Skin of body (tissue), 2 donors: ENCODE measurements around the gene USP6NL. TPM values are rescaled to one million over a fixed set of nuclear protein-coding genes. Genes with fewer than 3 reads are reported as not detected.

Source experiments
- DNase-seq: peaks from one replicate; lab custom pipeline; 2025; lab: John Stamatoyannopoulos, UW
- total RNA-seq: library from RNA; depleted of rRNA; stranded (reverse); fragments of >200 nt; gene quantifications from one replicate; pipeline ENCODE4 v1.2.3, GENCODE V29; 2014

USP6NL gene
- total RNA-seq, 1 donor from 2014 or later = 23.6 TPM

- DNase-seq = no peak
Observed at GRCh38 chr10:11553773-11554381, 57.6 kb downstream of the USP6NL start.

DNA sequence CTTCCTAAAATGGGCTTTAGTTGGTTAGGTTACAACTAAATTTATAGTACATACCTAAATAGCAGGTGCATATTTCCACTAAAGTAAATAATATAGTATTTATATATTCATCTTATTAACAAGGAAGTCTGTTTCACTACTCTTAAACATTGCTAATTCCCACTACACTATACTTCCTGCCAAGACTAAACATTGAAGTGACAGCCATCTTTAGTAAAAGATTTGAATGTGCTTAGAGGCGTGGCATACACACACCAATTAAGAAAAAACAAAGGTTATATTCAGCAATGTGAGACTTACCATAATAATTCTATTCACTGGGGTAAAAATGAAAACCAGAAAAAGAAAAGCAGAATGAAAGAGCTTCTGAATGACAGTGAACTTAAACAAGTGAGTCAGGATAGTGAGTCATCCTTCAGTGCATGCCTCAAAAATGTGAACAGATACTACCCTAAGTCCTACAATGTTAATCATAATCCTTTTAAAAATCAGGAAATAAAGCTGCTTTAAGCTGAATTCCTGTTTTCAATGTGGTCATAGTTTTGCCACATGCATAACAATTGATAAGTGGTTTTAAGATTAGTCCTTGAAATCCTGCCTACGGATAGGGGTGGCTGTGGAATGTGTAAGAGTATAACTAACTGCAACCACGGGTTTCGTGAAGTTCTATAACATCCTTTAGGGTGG lies 59.4 kb downstream of the USP6NL start:
- peak; percentile 8 for DNase-seq

GRCh38 chr10:11551104-11551503 lies 60.3 kb downstream of the USP6NL start:
- no peak for DNase-seq

DNA sequence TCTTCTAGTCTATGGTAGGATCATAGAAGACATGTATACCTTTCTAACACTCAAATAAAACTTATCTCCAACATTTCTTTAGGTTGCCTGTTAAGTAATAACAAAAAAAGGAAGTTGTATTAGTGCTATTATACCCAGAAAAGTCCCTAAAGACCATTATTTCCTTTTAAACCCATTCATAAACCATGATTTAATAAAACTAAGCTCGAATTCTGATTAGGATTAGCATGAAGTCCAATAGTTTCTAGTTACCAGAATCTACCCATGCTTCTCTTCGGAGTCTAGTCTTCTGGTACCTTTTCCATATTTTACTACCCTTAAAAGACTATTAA lies 62.7 kb downstream of the USP6NL start:
- no peak for DNase-seq

- no peak for DNase-seq
Observed at GRCh38 chr10:11548065-11548767, 63.2 kb downstream of the USP6NL start.

- no peak for DNase-seq
Observed at GRCh38 chr10:11546581-11546980, 64.9 kb downstream of the USP6NL start.

DNA sequence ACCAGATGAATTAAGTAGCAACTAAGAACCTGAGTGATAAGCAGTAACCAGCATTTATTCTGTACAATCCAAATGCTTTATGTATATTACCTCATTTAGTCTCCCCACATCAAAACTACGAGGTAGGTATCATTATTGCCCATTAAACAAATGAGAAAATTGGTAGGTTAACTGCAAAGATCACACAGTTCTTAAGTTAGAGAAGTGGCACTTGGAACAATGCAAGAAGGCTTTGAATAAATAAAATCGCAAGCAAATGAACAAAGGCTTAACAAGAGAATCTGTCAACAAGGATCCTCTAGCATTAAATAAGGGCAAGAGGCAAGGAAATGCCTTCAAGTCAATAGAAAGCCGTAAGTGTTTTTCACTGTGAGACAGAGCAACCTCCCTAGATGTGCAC lies 70.2 kb downstream of the USP6NL start:
- DNase-seq = no peak

GRCh38 chr10:11539191-11539868 lies 72.1 kb downstream of the USP6NL start:
- DNase-seq = no peak

- no peak for DNase-seq
Observed at GRCh38 chr10:11538834-11539190, 72.6 kb downstream of the USP6NL start.

- no peak for DNase-seq
Observed at GRCh38 chr10:11536228-11536627, 75.2 kb downstream of the USP6NL start.

DNA sequence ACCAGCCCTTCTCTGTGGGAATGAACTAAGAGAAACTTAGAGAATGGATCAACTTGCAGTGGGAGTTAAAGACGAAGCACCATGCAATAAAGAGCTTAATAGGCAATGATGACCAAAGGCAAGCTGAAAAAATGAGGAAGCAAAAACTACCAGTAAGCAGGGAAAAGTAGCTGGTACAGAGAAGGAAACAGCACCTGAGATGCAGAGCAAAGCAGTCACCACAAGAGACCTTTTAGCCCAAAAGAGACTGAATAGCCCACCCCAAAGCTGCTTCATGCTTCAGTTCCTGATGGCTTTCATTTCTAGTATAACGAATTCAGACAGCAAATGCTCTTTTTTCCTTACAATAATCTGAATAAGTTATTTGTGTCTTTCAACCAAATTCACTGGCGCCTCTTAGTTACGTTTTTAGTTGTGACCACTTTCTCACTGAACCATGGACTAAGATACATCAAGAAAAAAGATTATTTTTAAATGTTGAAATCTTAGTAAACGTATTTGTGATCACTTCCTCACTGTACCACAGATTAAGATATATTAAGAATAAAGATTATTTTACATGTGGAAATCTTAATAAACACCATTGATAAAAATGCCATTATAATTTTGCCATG lies 76.0 kb downstream of the USP6NL start:
- DNase-seq = no peak

DNA sequence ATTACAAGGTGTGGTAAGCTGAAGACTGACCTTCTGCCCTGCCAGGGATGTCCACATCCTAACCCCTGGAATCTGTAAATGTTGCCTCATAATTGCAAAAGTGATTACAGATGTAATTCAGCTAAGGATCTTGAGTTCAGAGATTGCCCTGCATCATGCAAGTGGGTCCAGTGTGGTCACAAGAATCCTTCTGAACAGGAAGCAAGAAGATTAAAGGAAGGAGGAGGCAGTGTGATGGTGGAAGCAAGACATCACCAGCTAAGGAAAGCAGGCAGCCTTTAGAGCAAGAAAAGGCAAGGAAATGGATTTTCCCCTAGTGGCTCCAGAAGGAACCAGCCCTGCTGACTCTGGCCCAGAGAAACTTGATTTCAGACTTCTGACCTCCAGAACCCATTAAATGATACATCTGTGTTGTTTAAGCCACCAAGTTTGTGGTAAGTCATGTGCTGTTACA lies 78.1 kb downstream of the USP6NL start:
- DNase-seq = no peak

DNA sequence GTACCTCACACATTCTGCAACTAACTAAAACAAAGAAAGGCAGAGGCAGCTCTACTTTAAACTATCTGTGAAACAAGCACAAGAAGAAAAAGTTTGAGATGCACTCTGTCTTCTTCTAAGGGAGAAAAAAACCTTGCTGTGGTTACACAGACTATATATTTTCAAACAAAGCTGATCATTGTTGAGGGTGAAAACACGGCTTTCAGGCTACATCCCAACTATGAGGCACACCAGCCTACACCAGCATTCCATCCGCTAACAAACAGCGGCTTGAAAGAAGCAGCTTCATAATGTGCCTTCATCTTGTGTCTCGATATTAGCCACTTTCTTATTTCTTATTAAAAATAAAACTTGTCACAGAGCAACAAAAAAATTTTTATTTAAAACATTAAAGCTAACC lies 79.1 kb downstream of the USP6NL start:
- no peak for DNase-seq

GRCh38 chr10:11530806-11531205 lies 80.6 kb downstream of the USP6NL start:
- no peak for DNase-seq

DNA sequence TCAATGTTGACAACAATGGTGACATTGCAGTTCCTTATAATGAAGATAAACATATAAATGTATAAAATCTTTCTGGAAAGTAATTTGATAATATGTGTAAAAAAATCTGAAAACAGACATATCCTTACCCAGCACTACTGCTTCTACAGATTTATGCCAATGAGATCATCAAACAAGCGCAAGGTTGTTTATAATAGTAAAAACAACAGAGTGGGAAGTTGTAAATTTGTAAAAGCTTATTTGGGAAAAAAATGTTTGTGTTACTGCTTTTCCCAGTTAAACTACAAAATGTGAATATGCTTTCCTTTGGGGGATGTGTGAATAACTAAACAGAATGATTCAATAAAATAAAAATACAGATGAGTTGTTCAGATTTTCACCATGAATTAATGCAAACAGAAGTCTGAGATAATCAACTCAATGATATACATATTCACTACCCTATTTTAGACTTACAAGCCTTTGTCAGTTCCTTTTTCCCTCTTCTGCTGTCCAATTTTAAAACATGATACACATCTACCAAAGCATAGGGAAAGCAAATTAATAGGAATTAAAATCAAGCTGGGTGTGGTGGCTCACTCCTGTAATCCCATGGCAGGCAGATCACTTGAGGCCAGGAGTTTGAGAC lies 82.1 kb downstream of the USP6NL start:
- no peak for DNase-seq

GRCh38 chr10:11528286-11528685 lies 83.2 kb downstream of the USP6NL start:
- DNase-seq = no peak

- DNase-seq = no peak
Observed at GRCh38 chr10:11527691-11528255, 83.7 kb downstream of the USP6NL start.

GRCh38 chr10:11527068-11527467 lies 84.4 kb downstream of the USP6NL start:
- DNase-seq = no peak

DNA sequence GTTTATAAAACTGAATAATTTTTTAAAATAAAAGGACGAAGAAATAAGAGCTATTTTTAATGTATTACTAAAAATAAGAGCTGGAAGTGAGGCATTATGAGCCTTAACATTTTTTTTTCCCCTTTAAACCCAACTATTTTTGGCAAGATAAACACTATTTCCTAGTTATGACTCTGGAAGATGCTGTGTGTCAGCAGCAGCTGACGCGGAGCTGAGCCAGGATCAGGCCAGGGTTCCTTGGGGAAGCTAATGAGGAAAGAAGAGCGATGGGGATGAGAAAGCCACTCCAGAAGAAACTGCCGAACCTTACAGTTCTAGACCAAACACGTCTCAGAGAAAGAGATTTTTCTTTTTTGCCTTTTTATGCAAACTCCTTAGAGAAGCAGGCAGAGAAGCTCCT lies 85.9 kb downstream of the USP6NL start:
- no peak for DNase-seq

DNA sequence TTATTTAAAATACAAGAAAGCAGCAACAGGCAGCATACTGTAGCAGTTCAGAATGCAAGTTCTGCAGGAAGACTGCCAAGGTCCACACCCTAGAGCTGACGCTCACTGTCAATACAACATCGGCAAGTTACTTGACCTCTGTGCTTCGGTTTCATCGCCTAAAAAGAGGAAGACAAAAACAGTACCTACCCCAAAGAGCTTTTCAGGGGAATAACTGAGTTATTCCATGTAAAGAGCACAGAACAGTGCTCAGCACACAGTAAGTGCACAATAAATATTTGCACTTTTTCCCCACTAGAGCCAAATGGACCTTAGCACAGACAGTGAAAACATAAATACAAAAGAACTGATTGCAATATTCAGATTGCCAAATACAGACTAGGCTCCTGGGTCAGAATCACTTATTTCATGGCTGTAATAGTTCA lies 88.6 kb downstream of the USP6NL start:
- DNase-seq = no peak

GRCh38 chr10:11521860-11522259 lies 89.6 kb downstream of the USP6NL start:
- no peak for DNase-seq
